GM18520 (cell line): ENCODE measurements around the gene DEFB124.
"Not testable (repeated sequence)": the region's sequence is repeated elsewhere in the genome, so short reads cannot be mapped to it uniquely, and the experiment has no call there.

Experiments used
- ATAC-seq: cut with Tn5 transposase; IDR thresholded peaks from one replicate; pipeline ENCODE4 v1.9.1; 2021; ENCODE audit not compliant: unreplicated experiment

Gene DEFB124

GRCh38 chr20:31489152-31489551 lies 14.2 kb upstream of the DEFB124 start:
- ATAC-seq = no peak

GRCh38 chr20:31488115-31488514 lies 13.2 kb upstream of the DEFB124 start:
- ATAC-seq = no peak

GRCh38 chr20:31485450-31486339 lies 10.8 kb upstream of the DEFB124 start:
- no peak for ATAC-seq

GRCh38 chr20:31484001-31484400 lies 9.1 kb upstream of the DEFB124 start:
- no peak for ATAC-seq

- no peak for ATAC-seq
These were observed 1.8 kb upstream of the DEFB124 start for GRCh38 chr20:31476643-31477215.

- ATAC-seq = no peak
These were observed 1.3 kb upstream of the DEFB124 start for GRCh38 chr20:31476294-31476585.

- no peak for ATAC-seq
These were observed 756 bp upstream of the DEFB124 start for GRCh38 chr20:31475472-31476293.

GRCh38 chr20:31474097-31474436 lies 860 bp downstream of the DEFB124 start:
- ATAC-seq = no peak

GRCh38 chr20:31473331-31474096 lies 1.4 kb downstream of the DEFB124 start:
- ATAC-seq = no peak

- no peak for ATAC-seq
These were observed 2.3 kb downstream of the DEFB124 start for GRCh38 chr20:31472395-31473330.

GRCh38 chr20:31470946-31471345 lies 4.0 kb downstream of the DEFB124 start:
- not testable (repeated sequence) for ATAC-seq

- no peak for ATAC-seq
These were observed 20.6 kb downstream of the DEFB124 start for GRCh38 chr20:31454361-31454760.

- ATAC-seq = no peak
These were observed 22.4 kb downstream of the DEFB124 start for GRCh38 chr20:31452575-31452974.

GRCh38 chr20:31449511-31450414 lies 25.2 kb downstream of the DEFB124 start:
- no peak for ATAC-seq

- ATAC-seq = no peak
These were observed 28.7 kb downstream of the DEFB124 start for GRCh38 chr20:31446084-31446819.

- ATAC-seq = no peak
These were observed 34.8 kb downstream of the DEFB124 start, which contains the start of gene DEFB123 for GRCh38 chr20:31440012-31440659. DEFB123 (plus strand) TSS chr20:31440632; CDS start chr20:31440699, 67 bp downstream.

GRCh38 chr20:31430568-31431115 lies 44.3 kb downstream of the DEFB124 start:
- ATAC-seq = no peak
